Sciatic nerve (tissue), 2 donors: ENCODE measurements around the gene PPM1M. TPM values are rescaled to one million over a fixed set of nuclear protein-coding genes. Genes with fewer than 3 reads are reported as not detected.
"Not testable (repeated sequence)": the region's sequence is repeated elsewhere in the genome, so short reads cannot be mapped to it uniquely, and the experiment has no call there.

Experiments used
- ATAC-seq: fragments of 200-7000 bp; cut with Tn5 transposase; one replicate; pipeline ENCODE4 v1.9.1; 2020; ENCODE audit warnings: mild to moderate bottlenecking, moderate library complexity
- DNase-seq: peaks from one replicate; pipeline ENCODE4 v3.0.0-alpha.2; 2020; ENCODE audit warnings: low spot score
- intact Hi-C: fragments of 100-400 bp; cut with DNase I; formaldehyde crosslinking; loops from one replicate; pipeline ENCODE4 v1.14.2; 2022
- total RNA-seq: library from RNA; stranded (reverse); fragmentation: NEBNext Ultra II Directional; extraction: Animal tissue kit (Norgen Biotek cat#: 25700); gene quantifications from one replicate; pipeline ENCODE4 v1.2.1, GENCODE V29; 2021
- donor health status: DM: no; HTN: no; CAD: no.
- donor health status: DM: no; HTN: no; CAD: no.

Gene PPM1M
- total RNA-seq, 1 donor from 2014 or later: 36.9 TPM

- ATAC-seq (no peak), DNase-seq (no peak)
- intact Hi-C loops: no loop called here
Measured at GRCh38 chr3:52259448-52259847, 13.9 kb downstream of the PPM1M start.

- DNase-seq (no peak), ATAC-seq (no peak)
- intact Hi-C loops: no loop called here
Measured at GRCh38 chr3:52262447-52262846, 16.9 kb downstream of the PPM1M start.

- intact Hi-C loops: no loop called here
- DNase-seq (no peak), ATAC-seq (no peak)
Measured at GRCh38 chr3:52265387-52265786, 19.8 kb downstream of the PPM1M start.

GRCh38 chr3:52268036-52268435, 22.5 kb downstream of the PPM1M start:
- no peak for ATAC-seq
- DNase-seq: no peak
- intact Hi-C loops: no loop called here

- no peak for ATAC-seq
- DNase-seq: no peak
- intact Hi-C loops: no loop called here
Measured at GRCh38 chr3:52269776-52270175, 24.2 kb downstream of the PPM1M start.

- DNase-seq (no peak), ATAC-seq (peak; percentile 44)
- intact Hi-C loops: no loop called here
Measured at GRCh38 chr3:52270252-52270754, 24.7 kb downstream of the PPM1M start.

GRCh38 chr3:52272172-52272571, 26.6 kb downstream of the PPM1M start:
- intact Hi-C loops, DNase-seq, ATAC-seq: not testable (repeated sequence)

GRCh38 chr3:52272831-52273230, 27.3 kb downstream of the PPM1M start:
- intact Hi-C loops: no loop called here
- ATAC-seq (no peak), DNase-seq (no peak)

- intact Hi-C loops, DNase-seq, ATAC-seq: not testable (repeated sequence)
Measured at GRCh38 chr3:52274781-52275180, 29.2 kb downstream of the PPM1M start.

GRCh38 chr3:52277071-52277964, 31.8 kb downstream of the PPM1M start:
- intact Hi-C loops: no loop called here
- peak; percentile 56 for ATAC-seq
- peak; percentile 90 for DNase-seq

- no peak for DNase-seq
- intact Hi-C loops: no loop called here
- ATAC-seq: peak; percentile 73
Measured at GRCh38 chr3:52277972-52278509, 32.5 kb downstream of the PPM1M start.

- intact Hi-C loops: no loop called here
- peak; percentile 97 for ATAC-seq
- peak; percentile 99 for DNase-seq
Measured at GRCh38 chr3:52278510-52279069, 33.0 kb downstream of the PPM1M start, which contains the start of gene WDR82. Gene WDR82, minus strand, starts transcription at chr3:52278649. Its CDS starts 288 bp downstream, at chr3:52278361.

GRCh38 chr3:52279596-52279995, 34.0 kb downstream of the PPM1M start:
- intact Hi-C loops: no loop called here
- ATAC-seq: no peak

GRCh38 chr3:52280050-52280461, 34.5 kb downstream of the PPM1M start:
- no peak for ATAC-seq
- no peak for DNase-seq
- intact Hi-C loops: no loop called here

More at GRCh38 chr3:52279596-52279995, 34.0 kb downstream of the PPM1M start:
- no peak for DNase-seq

GRCh38 chr3:52281981-52282801, 36.6 kb downstream of the PPM1M start:
- DNase-seq (no peak), ATAC-seq (no peak)
- intact Hi-C loops: no loop called here

- no peak for DNase-seq
- intact Hi-C loops: no loop called here
- no peak for ATAC-seq
Measured at GRCh38 chr3:52283306-52283705, 37.7 kb downstream of the PPM1M start.

- ATAC-seq, intact Hi-C loops: not testable (repeated sequence)
- peak; percentile 42 for DNase-seq
Measured at GRCh38 chr3:52284051-52284450, 38.5 kb downstream of the PPM1M start.

GRCh38 chr3:52286777-52287110, 41.2 kb downstream of the PPM1M start:
- intact Hi-C loops: no loop called here
- ATAC-seq: peak; percentile 32
- peak; percentile 58 for DNase-seq

- ATAC-seq (no peak), DNase-seq (no peak)
- intact Hi-C loops: no loop called here
Measured at GRCh38 chr3:52288674-52289073, 43.1 kb downstream of the PPM1M start.
